ENCODE data around the gene JKAMP. TPM values are rescaled to one million over a fixed set of nuclear protein-coding genes. Genes with fewer than 3 reads are reported as not detected.

The JKAMP gene
- polyA plus RNA-seq, 1 donor (not counting 4 experiments of a cell fraction or from before 2014, with no cell fraction given), result 166 TPM

DNA sequence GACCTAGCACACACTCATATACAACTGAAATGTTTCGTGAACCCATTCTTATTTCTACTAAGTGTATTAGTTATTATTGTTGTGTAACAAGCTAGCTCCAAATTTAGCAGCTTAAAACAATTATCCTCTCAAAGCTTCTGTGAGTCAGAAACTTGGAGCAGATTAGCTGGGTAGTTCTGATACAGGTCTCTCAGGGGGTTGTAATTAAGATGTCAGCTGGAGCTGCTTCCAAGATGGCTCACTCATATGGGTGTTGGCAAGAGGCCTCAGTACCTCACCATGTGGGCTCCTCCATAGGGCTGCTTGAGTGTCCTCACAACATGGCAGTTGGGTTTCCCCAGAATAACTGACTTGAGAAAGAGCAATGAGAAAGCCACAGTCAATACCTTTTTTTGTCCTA, 28.9 kb upstream of the JKAMP start:
- H3K27ac ChIP-seq (ENCODE audit: control insufficient read depth, insufficient read depth, low read length), result no peak overlapping the region
- H3K4me1 ChIP-seq (ENCODE audit: control insufficient read depth, extremely low read depth, insufficient read depth, low read length), result no peaks in the 10 kb centered on the region
- DNase-seq (ENCODE audit: low read depth, low spot score), result no peak

DNA sequence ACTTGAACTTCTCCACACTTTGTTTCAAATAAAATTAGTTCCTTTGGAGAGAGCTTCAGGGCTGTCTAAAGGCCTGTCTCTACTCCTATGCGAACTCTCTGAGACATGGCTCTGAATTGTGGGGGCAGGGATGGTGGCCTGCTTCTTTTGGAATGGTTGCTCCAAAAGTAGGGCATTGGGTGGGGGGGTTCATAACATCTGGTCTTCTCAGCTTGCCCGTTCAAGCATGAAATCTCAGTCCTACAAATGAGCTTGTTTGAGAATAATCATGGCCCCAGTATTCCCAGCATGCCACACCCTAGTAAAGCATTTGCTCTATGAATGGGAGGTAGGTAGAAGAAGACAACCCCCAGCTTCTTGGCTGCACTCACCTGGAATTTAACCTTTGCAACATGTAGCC, 25.8 kb upstream of the JKAMP start:
- H3K36me3 ChIP-seq (ENCODE audit: control insufficient read depth in 2 of 2, extremely low read depth in 1 of 2, insufficient read depth in 2 of 2, low read length in 2 of 2), result peaks cover 5 to 10% of the 10 kb centered on the region in 2 experiments
- H3K79me2 ChIP-seq (ENCODE audit: control insufficient read depth, insufficient read depth, low read length), result no peaks in the 10 kb centered on the region
- TF ChIP-seq EZH2 (IDR thresholded peaks at IDR 0.05; ENCODE audit: low read length), result no peak
- TF ChIP-seq, protein P1, sequence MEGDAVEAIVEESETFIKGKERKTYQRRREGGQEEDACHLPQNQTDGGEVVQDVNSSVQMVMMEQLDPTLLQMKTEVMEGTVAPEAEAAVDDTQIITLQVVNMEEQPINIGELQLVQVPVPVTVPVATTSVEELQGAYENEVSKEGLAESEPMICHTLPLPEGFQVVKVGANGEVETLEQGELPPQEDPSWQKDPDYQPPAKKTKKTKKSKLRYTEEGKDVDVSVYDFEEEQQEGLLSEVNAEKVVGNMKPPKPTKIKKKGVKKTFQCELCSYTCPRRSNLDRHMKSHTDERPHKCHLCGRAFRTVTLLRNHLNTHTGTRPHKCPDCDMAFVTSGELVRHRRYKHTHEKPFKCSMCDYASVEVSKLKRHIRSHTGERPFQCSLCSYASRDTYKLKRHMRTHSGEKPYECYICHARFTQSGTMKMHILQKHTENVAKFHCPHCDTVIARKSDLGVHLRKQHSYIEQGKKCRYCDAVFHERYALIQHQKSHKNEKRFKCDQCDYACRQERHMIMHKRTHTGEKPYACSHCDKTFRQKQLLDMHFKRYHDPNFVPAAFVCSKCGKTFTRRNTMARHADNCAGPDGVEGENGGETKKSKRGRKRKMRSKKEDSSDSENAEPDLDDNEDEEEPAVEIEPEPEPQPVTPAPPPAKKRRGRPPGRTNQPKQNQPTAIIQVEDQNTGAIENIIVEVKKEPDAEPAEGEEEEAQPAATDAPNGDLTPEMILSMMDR (optimal IDR thresholded peaks at IDR 0.05 in 1 of 3, IDR thresholded peaks at IDR 0.05 in 1 of 3, conservative IDR thresholded peaks at IDR 0.05 in 1 of 3; ENCODE audit: extremely low read depth in 1 of 3, insufficient read depth in 2 of 3, low read length in 3 of 3), result no peak
- DNase-seq (ENCODE audit: low read depth, low spot score) (no peak), FAIRE-seq (no peak)
- H2AFZ ChIP-seq (ENCODE audit: control insufficient read depth, low read length), result no peak overlapping the region
- no peak overlapping the region for H3K27ac ChIP-seq (ENCODE audit: control insufficient read depth, insufficient read depth, low read length)
- no peak overlapping the region for H3K9ac ChIP-seq (ENCODE audit: control insufficient read depth, extremely low read depth, insufficient read depth, low read length)
- H3K4me1 ChIP-seq (ENCODE audit: control insufficient read depth, extremely low read depth, insufficient read depth, low read length), result peaks cover 3% of the 10 kb centered on the region
- no peaks in the 10 kb centered on the region for H4K20me1 ChIP-seq (ENCODE audit: control insufficient read depth, extremely low read depth, insufficient read depth, low read length)
- H3K9me1 ChIP-seq (ENCODE audit: control insufficient read depth, extremely low read depth, insufficient read depth, low read length), result no peaks in the 10 kb centered on the region
- dilution Hi-C loops (cut with MboI; ENCODE audit: extremely low pct_ligation_motif_present, low sequenced_read_pairs), result no loop called here
- H3K4me3 ChIP-seq (ENCODE audit: control insufficient read depth in 2 of 3, extremely low read depth in 1 of 3, insufficient read depth in 2 of 3, low read depth in 1 of 3, low read length in 3 of 3), result no peak overlapping the region
- no peak overlapping the region for H3K4me2 ChIP-seq (ENCODE audit: control insufficient read depth, extremely low read depth, insufficient read depth, low read depth, low read length)
- no peaks in the 10 kb centered on the region for H3K27me3 ChIP-seq (ENCODE audit: control insufficient read depth, extremely low read depth, insufficient read depth, low read length)
- H3K9me3 ChIP-seq (ENCODE audit: control insufficient read depth, low read depth, low read length), result no peaks in the 10 kb centered on the region

More for the DNA sequence above, 28.9 kb upstream of the JKAMP start:
- H2AFZ ChIP-seq (ENCODE audit: control insufficient read depth, low read length), result no peak overlapping the region
- no peak overlapping the region for H3K4me3 ChIP-seq (ENCODE audit: control insufficient read depth in 2 of 3, extremely low read depth in 1 of 3, insufficient read depth in 2 of 3, low read depth in 1 of 3, low read length in 3 of 3)
- H4K20me1 ChIP-seq (ENCODE audit: control insufficient read depth, extremely low read depth, insufficient read depth, low read length), result no peaks in the 10 kb centered on the region
- H3K9me3 ChIP-seq (ENCODE audit: control insufficient read depth, low read depth, low read length), result no peaks in the 10 kb centered on the region
- no peak overlapping the region for H3K9ac ChIP-seq (ENCODE audit: control insufficient read depth, extremely low read depth, insufficient read depth, low read length)
- no peaks in the 10 kb centered on the region for H3K27me3 ChIP-seq (ENCODE audit: control insufficient read depth, extremely low read depth, insufficient read depth, low read length)
- no peaks in the 10 kb centered on the region for H3K9me1 ChIP-seq (ENCODE audit: control insufficient read depth, extremely low read depth, insufficient read depth, low read length)
- H3K4me2 ChIP-seq (ENCODE audit: control insufficient read depth, extremely low read depth, insufficient read depth, low read depth, low read length), result no peak overlapping the region
- dilution Hi-C loops (cut with MboI; ENCODE audit: extremely low pct_ligation_motif_present, low sequenced_read_pairs), result no loop called here
- H3K36me3 ChIP-seq (ENCODE audit: control insufficient read depth in 2 of 2, extremely low read depth in 1 of 2, insufficient read depth in 2 of 2, low read length in 2 of 2), result peaks cover 5 to 9% of the 10 kb centered on the region in 2 experiments
- TF ChIP-seq, protein P1 (optimal IDR thresholded peaks at IDR 0.05 in 1 of 3, IDR thresholded peaks at IDR 0.05 in 1 of 3, conservative IDR thresholded peaks at IDR 0.05 in 1 of 3; ENCODE audit: extremely low read depth in 1 of 3, insufficient read depth in 2 of 3, low read length in 3 of 3), result no peak
- no peak for TF ChIP-seq EZH2 (IDR thresholded peaks at IDR 0.05; ENCODE audit: low read length)
- H3K79me2 ChIP-seq (ENCODE audit: control insufficient read depth, insufficient read depth, low read length), result no peaks in the 10 kb centered on the region
- FAIRE-seq, result no peak
